Activated CD4-positive, alpha-beta T cell treated with anti-CD3 and anti-CD28 coated beads, Interleukin-2, Interleukin-6, amounts not matched to agents 100 ng/mL and 50 ng/mL, durations not matched to agents 16 hours and 8 hours (primary cell): ENCODE measurements around the gene ODF4.
"Not testable (repeated sequence)": the region's sequence is repeated elsewhere in the genome, so short reads cannot be mapped to it uniquely, and the experiment has no call there.

Experiments
- DNase-seq: peaks from one replicate; pipeline ENCODE4 v3.0.0-alpha.2; 2020

Gene ODF4

DNA sequence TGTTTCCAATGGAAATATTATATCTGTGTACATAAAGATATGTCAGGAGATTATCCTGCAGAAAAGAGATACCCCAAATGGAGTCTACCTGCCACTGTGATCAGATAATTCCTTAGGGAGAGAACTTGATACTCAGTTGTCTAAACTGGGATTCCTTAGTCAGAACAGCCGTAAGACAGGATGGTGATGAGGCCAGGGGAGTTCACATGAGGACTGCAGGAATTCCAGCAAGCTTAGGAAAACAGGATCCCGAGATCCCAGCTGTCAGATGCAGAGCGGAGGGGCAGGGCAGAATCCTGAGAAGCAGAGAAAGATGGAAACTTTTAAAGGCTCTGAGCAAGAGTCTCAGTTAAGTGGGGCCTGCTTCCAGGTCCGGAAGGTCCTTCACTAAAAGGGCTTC lies 32.1 kb downstream of the ODF4 start:
- no peak for DNase-seq

DNA sequence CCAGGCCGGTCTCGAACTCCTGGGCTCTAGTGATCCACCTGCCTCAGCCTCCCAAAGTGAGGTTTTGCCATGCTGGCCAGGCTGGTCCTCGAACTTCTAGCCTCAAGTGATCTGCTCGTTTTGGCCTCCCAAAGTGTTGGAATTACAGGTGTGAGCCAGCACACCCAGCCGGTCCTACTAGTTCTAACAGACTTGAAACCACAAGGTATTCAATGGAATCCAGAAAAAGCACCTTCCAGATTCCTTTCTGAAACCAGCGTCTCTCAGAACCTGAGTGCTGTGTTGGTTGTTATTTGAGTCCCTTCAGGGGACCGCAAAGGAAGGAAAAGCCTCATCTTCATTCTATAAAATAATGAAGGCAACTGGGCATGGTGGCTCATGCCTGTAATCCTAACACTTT lies 32.8 kb downstream of the ODF4 start:
- DNase-seq, result no peak

DNA sequence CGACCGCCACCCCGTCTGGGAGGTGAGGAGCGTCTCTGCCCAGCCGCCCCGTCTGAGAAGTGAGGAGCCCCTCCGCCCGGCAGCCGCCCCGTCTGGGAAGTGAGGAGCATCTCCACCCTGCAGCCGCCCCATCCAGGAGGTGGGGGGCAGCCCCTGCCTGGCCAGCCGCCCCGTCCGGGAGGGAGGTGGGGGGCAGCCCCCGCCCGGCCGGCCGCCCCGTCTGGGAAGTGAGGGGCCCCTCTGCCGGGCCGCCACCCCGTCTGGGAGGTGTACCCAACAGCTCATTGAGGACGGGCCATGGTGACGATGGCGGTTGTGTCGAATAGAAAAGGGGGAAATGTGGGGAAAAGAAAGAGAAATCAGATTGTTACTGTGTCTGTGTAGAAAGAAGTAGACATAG lies 34.2 kb downstream of the ODF4 start:
- DNase-seq, result not testable (repeated sequence)

DNA sequence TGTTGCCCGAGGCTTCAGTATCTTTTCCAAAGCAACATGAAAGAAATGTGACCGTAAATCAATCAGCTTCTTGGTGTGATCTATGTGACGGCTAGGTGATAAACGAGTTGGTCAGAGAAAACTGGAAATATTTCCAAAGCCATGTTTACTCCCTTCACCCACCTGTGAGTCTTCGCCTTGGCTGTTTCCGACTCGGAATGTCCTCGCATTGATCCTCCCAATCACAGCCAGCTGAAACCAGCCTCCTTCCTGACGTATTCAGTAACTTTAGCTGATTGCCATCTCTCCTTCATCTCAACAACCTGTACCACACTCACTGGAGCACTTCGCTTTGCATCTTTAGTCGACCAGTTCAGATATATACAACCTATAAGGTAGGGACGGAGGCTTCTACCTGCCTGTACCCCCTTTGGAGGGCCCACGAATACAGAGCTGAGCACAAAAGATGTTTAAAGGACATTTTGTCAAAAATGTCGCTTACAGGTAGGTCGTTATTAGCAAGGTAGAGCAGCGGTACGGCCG lies 36.2 kb downstream of the ODF4 start:
- DNase-seq, result no peak

DNA sequence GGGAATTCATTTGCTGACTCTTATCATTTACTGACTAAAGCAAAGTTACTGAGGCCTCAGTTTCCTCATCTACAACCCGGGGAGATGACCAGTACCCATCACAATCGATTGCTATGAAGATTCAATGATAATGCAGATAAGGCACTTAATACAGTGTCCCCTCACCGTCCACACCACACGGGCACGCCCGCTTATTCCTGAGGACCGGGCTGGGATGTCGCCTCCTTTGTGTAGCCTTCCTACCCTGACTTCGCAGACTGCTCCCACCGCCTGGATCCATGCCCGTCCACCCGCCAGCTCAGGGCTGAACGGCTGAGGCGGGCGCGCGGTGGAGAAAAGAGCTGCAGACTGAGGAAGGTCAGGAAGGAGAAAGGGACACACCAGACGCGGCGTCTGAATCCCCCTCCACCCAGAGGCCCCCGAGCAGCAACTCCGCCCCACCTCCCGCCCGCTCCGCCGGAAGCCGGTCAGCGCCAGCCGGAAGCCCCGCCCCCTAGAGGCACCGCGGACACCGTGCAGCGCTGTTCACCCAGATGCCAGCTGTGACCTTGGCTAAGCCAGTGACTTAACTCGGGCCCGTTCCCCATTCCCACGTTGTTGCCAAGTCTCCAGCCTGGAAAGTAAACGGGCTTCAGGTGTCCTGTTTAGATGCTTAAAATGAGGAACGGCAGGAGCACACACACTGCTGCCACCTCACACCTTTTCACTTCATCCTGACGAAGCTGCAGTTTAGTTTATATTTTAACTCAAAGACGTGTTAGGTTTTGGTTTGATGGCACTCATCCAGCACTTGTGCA lies 36.8 kb downstream of the ODF4 start, which contains the start of gene KRABD2:
TSS of gene KRABD2 (minus strand) at position 434 of the 797 bp plus-strand sequence.
- peak; percentile 95 for DNase-seq

DNA sequence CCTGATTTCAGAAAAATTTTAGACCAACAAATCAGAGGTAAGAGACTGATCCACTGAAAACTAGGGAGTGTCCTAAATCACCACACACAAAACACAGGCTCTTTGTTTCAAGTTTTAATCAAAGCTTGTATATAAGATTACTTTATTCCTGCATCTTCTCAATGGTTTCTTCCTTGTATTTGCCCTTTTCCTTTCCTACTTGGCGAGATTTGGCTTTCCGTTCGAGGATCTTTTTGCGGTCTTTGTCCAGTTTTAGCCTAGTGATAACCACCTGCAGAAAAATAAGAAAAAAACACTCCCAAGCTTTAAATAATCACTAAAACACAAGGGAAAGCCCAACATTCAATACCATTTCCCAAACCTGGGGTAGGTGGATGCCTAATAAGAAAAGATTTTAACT lies 37.8 kb downstream of the ODF4 start:
- no peak for DNase-seq

DNA sequence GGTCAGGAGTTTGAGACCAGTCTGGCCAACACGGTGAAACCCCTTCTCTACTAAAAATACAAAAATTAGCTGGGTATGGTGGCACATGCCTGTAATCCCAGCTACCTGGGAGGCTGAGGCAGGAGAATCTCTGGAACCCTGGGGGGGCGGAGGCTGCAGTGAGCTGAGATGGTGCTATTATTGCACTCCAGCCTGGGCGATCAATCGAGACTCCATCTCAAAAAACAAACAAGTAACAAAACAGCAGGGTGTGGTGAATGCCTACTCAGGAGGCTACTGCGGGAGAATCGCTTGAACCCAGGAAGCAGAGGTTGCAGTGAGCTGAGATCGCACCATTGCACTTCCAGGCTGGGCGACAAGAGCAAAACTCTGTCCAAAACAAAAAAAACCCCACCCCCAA lies 38.5 kb downstream of the ODF4 start:
- DNase-seq, result not testable (repeated sequence)

DNA sequence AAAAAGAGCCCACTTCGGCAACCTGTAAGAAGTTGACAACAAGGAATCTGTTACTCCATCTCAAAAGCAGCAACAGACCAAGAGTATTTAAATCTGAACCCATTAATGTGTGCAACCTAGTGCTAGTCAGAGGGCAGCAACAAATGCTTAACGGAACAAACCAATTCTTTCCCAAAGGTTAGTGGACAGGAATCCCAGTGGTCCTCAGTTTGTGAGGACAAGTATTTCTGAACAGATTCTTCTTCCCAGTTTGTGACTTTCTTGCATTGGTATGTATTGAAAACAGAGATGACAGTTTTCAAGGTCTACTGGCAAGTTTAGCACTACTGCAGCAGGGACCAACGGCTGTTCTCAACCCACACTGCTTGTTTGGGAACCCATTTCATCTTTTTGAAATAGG lies 40.4 kb downstream of the ODF4 start:
- no peak for DNase-seq

DNA sequence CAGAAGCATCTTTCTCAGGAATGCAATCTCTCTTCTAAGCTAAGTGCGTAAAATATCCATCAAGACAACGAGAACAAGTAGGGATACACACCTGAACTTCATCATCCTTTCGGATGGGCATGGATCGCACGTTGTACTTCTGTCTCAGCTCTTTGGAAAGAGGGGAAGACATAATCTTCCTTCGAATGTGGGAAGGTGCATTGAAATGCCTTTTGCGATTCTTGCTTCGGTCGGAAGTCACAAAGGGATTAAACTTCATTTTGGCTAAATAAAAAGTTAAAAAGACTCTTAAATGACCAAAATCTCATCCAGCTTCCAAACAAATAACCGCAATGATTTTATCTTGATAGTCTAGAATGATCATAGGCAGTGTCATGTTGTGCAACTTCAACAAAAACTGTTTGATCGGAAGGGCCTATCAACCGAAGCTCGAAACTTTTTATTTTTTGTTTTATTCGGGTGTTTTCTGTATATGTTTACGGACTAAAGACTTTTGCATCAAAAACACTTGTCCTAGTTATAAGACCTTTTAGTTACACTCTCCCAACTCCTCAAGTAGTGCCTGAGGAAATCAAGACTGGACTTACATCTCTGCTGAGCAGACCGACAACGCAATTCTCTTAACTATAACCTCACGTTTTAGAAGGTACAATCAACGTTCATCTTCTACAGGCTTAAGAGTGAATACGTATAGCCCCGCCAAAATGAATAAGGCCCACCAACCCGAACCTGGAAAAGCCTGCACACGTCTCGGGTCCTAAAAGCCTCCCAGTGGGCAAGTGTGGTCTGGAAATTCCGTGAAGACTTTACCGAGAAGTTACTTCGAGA lies 42.6 kb downstream of the ODF4 start:
- DNase-seq, result peak; percentile 33

DNA sequence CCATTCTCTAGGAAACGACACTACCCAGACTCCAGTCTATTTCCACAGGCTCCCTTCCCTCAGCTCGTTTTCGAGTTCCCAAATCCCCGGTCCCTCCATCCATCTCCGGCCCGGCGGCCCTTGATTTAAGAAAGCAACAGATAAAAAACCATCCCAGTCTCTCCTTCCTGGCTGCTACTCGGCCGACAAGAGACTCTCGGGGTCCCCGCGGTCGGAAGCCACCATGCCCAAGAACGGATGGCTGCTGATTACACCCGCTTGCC lies 43.2 kb downstream of the ODF4 start:
- no peak for DNase-seq

DNA sequence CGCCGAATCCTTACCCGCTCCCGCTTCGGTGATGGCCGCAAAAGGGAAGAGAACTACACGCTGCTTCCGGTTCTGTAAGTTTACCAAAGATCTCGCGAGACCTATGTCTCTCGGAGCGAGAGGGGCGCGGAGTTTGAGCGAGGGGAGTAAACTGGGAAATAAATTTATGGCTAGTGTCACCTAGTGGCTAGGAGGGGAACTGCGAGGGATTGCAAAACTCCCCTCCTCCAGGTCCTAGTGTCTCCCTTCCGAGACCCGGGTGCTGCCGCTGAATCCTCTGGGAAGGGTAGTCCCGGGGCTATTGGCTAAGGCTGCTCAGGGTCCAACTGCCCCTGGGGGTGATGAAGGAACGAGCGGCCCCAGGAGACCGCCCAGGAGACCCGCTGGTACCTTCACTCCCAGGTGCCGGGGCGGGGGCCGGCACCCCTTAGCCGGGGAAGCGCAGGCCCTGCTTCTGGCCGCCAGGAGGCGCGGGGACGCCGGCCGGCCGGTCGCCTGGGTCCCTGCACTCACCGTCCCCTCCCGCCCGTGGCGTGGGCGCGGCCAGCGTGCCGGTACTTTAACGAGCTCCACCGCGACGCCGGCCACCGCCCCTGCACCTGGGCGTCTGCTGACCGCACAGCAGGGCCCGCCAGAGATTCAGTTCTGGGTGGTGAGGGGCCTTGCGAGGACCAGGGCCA lies 43.6 kb downstream of the ODF4 start, which contains the start of gene RPL26:
TSS of gene RPL26 (minus strand) at position 51 of the 680 bp plus-strand sequence. CDS start 883 bp downstream, outside the sequence.
- DNase-seq, result peak; percentile 98

DNA sequence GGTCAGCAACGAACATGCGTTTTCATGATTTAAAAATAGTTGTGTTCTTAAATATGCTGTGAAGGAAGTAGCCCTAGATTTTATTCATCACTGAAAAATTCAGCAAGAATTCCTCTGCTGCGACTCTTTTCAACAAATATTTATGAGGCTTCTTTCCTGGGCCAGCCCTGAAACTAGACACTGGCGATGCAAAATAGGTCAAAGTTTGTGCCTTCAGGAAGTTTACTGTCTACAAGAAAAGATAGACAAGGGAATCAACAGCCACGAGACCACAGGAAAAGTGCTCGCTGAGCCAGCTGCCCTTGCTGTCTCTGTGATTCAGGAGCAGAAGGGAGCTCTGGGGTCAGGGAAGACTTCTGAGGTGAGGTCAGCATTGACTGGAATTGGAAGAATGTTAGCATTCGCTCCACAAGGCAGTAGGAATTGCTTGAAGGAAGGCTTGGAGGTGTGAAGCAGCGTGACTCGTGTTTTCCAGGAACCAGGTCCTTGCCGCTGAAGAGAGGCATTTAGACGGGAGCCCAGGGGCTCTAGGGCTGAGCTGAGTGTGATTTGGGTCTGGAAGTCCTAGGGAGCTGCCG lies 45.2 kb downstream of the ODF4 start:
- no peak for DNase-seq

DNA sequence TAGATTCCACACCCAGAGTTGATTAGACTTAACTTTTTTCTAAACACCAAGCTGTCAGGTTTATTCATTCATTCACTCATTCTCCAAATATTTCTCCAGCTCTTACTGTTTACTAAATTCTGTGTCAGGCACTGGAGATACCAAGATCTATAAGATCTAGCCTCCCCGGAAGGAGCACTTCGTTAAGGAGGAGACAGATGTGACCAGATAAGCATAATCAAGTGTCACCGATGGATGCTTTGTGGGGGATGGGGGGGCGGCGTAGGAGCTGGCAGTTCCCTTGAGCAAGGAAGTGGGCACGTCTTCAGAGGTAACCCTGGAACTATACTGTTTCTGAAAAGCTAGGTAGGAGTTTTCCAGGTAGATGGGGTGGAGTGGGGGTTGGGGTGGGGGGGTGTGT lies 47.2 kb downstream of the ODF4 start:
- DNase-seq, result no peak

DNA sequence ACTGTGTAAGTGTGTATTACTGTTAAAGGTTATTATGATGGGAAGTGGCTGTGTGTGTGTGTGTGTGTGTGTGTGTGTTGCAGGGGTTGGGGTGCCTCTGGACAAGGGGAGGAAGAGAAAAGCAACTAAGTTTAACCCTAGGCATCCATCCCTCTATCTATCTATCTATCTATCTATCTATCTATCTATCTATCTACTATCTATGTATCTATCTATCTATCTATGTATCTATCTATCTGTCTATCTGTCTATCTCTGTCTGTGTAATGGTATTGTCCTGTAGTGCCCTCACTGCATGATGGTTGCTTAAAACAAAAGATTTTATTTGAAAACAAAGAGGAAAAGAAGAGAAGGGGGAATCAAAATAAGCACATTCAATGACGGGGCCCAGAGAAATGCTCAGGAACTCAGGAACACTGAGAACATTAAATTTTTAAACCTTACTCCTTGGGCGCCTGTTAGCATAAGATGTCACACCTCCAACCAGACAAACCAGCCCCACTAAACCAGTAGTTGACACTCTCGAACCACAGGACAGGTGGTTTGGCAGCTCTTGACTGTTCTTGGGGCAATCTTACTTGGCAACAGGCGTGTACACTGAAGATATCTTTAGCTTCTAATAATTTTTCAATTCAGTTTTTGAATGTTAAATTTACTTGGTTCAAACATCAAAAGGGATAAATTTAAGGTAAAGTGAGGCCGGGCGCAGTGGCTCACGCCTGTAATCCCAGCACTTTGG lies 48.4 kb downstream of the ODF4 start:
- no peak for DNase-seq

DNA sequence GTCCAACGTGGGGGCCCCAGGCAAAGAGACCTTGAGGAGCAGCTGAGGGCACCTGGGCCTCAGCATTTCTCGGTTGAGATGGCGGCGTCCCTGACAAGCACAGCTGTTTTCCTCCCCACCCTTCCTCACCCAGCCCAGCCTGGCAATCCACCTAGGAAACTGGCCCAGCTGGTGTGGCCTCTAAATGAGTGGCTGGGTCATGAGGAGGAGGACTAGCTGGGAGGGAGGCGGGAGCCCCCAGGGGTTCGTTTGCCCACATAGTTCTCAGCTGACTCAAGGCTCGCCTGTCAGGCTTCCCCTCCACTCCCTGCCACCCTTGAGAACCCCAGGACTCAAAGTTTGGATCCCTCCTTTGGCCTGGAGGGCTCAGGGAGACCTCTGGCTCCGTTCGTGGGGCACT lies 52.1 kb downstream of the ODF4 start:
- no peak for DNase-seq

DNA sequence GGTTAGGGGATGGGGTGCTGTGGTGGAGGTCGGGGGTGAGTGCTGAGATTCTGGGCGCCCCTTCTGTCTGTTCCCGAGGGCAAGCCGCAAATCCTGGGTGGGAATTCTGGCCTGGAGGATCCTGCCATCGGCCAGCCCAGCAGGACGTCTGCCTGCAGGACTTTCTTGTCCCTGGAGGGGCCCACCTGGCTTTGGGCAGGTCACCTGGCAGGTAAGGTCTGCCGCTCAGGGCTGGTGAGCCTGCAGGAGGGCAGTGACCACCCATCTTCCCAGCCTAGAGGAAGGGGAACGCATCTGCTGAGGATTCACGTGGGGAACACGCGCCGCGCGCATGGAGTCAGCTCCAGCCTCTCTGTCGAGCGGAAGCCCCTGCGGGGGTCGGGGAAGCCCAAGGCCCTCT lies 52.6 kb downstream of the ODF4 start:
- no peak for DNase-seq

DNA sequence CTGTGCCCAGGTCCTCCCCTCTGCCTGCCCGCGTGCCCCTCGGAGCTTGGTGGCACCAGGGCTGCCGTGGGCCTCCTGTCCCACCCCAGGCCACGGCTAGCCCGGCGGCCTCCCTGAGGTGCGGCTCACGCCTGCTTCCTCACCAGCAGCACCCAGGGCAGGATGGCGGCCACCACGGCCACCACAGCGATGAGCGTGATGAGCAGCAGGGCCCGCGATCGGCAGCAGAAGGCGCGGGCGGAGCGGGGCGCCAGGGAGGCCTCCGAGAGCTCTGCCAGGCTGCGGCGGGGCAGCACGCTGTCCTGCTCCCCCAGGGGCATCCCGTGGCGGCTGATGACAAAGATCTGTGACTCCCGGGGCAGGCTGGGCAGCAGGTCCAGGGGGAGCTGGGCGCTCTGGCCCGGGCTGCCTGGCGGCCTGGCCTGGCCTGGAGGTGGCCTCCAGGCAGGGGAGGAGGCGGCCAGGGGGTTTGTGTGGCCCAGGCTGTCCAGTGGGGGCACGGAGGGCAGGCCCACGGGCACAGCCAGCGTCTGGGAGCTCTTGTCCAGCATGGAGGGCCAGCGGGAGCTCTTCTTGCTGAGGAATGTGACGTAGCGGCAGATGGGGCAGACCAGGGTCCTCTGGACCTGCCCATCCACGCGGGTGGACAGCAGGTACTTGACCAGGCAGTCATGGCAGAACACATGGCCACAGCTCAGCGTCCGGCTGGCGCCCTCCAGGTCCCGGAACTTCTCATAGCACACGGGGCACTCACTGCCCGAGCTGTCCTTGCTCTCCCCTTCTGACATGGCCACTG lies 53.2 kb downstream of the ODF4 start:
- no peak for DNase-seq

DNA sequence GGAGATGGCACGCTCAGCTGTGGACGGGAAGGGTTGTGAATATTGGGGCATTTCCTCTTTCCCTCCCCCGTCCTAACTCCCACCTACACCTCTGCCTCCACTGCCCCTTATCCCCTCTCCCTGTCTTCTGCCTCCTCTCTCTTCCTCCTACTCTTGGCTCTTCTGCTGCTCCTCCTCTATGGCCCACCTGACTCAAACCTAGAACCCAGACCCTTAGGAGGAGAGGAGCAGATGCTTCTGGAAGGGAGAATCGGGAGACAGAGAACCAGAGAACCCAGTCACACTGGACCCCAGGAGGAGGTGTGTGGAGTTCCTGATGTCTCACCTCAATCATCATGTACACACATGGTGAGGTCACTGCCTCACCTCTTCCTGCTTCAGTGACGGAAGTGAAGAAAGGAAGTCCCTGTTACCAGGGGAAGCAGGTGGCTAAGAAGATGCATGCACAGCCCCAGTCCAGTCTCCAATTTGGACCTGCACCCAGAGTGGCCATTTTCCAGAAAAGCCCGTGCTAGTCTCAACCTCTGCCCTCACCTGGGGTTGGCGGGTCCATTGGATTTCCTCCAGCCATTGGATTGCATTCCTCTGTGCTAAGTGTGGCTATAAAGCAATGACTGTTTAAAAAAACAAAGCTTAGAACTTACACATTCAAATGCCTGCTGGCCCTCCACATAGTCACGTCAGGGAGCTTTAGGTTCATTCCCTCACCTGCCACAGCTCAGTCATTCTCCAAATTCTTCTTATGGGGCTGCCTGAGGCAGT lies 54.0 kb downstream of the ODF4 start:
- DNase-seq, result peak; percentile 50

DNA sequence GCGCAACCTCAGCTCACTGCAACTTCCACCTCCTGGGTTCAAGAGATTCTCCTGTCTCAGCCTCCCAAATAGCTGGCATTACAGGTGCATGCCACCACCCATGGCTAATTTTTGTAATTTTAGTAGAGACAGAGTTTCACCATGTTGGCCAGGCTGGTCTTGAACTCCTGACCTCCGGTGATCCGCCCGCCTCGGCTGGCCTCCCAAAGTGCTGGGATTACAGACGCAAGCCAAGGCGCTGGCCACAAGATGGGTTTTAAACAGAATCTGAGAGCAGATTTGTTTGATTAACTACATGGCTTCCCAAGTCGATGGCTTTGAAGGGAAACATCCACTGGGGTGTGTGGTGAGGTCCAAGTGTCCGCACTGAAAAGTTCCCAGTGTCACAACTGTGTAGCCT lies 54.9 kb downstream of the ODF4 start:
- not testable (repeated sequence) for DNase-seq
